Left lobe of liver (tissue), 2 donors: ENCODE results near the gene CBARP. TPM values are rescaled to one million over a fixed set of nuclear protein-coding genes. Genes with fewer than 3 reads are reported as not detected.

Experiments
- ATAC-seq: fragments of 200-7000 bp; cut with Tn5 transposase; one replicate; pipeline ENCODE4 v1.9.1; 2020; ENCODE audit warnings: mild to moderate bottlenecking, moderate library complexity
- DNase-seq: peaks from one replicate; pipeline ENCODE4 v3.0.0-alpha.2; 2020; ENCODE audit warnings: low spot score
- total RNA-seq: library from RNA; stranded (reverse); gene quantifications from one replicate; pipeline ENCODE4 v1.2.1, GENCODE V29; 2021
- donor health status: DM: no; HTN: no; CAD: no; lungs with moderate emphysema.
- donor health status: DM: no; HTN: yes; CAD: no.

The CBARP gene
- total RNA-seq, 1 donor from 2014 or later, result 0.38 TPM

- DNase-seq, result peak; percentile 93
These were observed 28.5 kb upstream of the CBARP start for GRCh38 chr19:1266129-1266915.

DNA sequence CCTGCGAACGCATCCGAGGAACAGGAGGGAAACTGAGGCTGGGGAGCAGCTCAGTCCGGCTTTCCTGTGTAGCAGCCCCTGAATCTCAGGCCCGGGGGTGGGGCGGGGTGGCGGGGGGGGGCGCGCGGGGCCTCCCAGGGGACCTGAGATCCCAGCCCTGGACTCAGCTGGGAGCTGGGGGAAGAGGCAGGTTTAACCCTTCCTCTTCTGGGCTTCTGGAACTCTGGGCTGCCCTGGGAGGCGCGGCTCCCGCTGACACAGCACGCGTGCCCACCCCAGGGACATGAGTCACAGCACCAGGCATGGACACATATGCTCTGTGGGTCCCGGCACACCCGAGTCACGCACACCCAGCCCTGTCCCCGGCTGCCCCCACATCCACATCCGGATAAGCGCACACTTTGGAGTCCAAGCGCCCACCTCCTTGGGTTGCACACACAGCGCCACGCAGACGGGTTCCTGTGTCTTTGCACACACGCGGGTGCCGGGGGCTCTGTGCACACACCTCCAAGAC is 27.9 kb upstream of the CBARP start:
- ATAC-seq (no peak), DNase-seq (peak; percentile 63)

More at GRCh38 chr19:1266129-1266915, 28.5 kb upstream of the CBARP start:
- ATAC-seq, result peak; percentile 60

- DNase-seq (peak; percentile 52), ATAC-seq (no peak)
These were observed 27.2 kb upstream of the CBARP start for GRCh38 chr19:1264801-1265614.

GRCh38 chr19:1263188-1263587 is 25.4 kb upstream of the CBARP start:
- DNase-seq (no peak), ATAC-seq (no peak)

- DNase-seq (no peak), ATAC-seq (no peak)
These were observed 24.9 kb upstream of the CBARP start for GRCh38 chr19:1262623-1263123.

DNA sequence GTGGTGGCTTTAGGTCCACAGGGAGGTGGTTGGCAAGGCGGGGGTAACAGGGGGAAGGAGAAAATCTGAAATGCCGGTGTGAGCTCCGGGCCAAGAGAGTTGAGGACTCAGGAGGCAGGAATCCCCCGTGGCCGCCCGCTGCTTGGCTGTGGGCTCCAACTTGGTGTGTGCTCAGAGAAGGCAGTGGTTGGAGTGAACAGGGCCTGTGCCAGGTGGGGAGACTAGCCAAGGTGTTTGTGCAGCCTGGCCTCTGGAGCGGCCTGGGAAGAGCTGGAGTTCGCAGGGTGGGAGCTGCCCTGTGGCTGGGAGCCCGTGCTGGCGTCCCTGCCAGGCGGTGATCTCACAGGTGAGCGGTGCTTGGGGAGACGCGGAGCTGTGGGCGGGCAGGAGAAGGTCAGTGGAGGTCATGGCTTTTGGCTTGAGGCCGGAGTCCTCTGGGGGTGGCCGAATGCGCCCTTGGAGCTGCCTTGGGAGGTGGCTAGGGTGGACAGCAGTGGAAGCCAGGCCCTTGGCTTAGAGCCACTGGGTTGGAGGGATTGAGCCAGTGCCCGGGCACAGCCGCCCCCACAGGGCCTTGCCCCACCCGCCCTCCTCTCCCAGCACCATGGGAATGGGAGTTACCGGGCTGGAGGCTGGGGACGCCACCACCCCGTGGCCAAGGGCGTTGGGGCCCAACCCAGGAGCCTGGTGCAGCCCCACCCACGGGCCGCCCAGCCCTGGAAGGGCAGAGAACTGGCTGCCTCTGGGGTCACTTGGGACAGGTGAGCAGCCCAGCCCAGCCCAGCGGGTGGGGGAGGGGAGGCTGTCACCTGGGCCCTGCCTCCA is 24.2 kb upstream of the CBARP start:
- peak; percentile 98 for DNase-seq
- ATAC-seq, result peak; percentile 61

- DNase-seq, result no peak
These were observed 23.7 kb upstream of the CBARP start for GRCh38 chr19:1261538-1261797.

GRCh38 chr19:1260749-1261537 is 23.1 kb upstream of the CBARP start:
- DNase-seq, result peak; percentile 98
- ATAC-seq, result peak; percentile 70

More at GRCh38 chr19:1261538-1261797, 23.7 kb upstream of the CBARP start:
- no peak for ATAC-seq

GRCh38 chr19:1259876-1260748 is 22.3 kb upstream of the CBARP start:
- ATAC-seq (no peak), DNase-seq (peak; percentile 61)

- DNase-seq (peak; percentile 83), ATAC-seq (peak; percentile 16)
These were observed 21.5 kb upstream of the CBARP start for GRCh38 chr19:1259206-1259875.

DNA sequence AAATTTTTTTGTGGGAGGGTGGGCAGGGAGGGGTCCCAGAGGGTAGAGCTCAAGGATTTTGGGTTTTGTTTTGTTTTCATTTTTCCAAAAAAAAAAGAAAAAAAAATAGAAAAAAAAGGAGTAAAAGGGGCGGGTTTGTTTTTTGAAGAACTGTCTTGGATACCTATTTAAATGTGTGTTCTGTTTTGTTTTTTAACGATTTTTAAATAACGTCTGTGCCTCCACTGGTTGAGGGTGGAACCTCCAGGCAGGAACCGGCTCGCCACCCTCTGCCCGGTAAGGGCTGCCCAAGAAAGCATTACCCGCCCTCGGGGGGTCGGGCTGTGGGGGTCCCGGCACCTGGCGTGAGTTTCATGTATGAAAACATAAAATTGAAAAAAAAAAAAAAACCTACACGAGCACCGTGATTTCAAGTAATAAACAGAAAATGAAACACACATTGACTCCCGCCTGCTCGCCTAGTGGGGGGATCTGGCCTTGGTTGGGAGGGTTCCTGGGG is 21.0 kb upstream of the CBARP start:
- ATAC-seq, result no peak
- DNase-seq, result no peak

DNA sequence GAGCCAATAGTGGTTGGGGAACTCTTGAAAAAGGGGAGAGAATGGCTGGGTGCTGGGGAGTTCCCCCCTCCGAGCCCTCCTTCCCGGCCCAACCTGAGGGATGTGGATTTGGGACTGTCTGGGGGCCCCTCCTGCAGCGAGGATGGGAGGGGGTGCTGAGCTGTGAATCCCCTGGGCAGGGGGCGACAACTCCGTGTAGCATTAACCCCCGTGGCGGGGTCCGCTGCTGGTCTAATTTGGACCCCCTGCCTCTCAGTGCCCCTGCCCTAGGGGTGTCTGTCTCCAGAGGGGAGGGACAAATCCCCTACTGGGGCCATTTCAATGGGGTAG is 20.3 kb upstream of the CBARP start:
- no peak for ATAC-seq
- DNase-seq, result no peak

- DNase-seq, result no peak
- no peak for ATAC-seq
These were observed 19.8 kb upstream of the CBARP start for GRCh38 chr19:1257475-1258162.

- DNase-seq, result no peak
- no peak for ATAC-seq
These were observed 19.1 kb upstream of the CBARP start for GRCh38 chr19:1256646-1257474.

DNA sequence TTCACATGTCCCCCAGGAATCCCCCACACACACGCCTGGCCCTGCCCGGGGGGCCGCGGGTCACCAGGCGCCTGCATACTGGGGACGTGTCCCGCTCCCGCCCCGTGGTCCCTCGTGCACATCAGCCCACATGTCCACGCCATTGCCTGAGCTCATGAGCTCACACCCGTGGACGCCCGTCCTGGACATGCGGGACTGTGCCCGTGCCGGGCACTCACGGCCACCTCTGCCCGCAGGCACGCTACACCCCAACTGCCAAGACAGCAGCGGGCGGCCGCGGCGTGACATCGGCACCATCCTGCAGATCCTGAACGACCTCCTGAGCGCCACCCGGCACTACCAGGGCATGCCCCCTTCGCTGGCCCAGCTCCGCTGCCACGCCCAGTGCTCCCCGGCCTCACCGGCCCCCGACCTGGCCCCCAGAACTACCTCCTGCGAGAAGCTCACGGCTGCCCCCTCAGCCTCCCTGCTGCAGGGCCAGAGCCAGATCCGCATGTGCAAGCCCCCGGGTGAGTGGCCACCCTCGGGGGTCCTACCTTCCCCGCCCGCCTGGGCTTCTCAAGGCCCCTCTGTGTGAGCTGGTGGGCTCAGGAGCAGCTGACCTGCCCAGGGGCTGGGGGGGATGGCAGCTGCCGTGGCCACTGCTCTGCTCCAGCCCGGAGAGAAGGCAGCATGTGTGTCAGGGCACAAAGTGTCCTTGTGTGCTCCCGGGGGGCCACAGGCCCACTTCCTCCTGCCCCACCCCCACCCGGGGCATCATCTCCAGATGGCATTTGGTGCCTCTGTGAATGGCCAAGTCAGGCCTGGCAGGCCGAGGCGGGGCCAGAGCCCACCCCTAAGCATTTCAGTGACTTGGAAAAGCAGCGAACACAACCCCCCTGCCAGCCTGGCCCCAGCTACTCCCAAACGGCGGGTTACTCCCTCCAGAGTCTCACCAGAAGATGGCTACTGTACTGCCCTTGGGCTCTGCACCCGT is 17.7 kb upstream of the CBARP start:
- ATAC-seq, result no peak
- no peak for DNase-seq
